Activated CD4-positive, alpha-beta T cell treated with anti-CD3 and anti-CD28 coated beads for 1 hour (primary cell): ENCODE measurements around the gene TMSB10.
A peak's percentile ranks its signal among the peaks of the same experiment; 100 is the strongest.

Experiments
- DNase-seq: peaks from one replicate; pipeline ENCODE4 v3.0.0-alpha.2; 2020

TMSB10 gene

DNA sequence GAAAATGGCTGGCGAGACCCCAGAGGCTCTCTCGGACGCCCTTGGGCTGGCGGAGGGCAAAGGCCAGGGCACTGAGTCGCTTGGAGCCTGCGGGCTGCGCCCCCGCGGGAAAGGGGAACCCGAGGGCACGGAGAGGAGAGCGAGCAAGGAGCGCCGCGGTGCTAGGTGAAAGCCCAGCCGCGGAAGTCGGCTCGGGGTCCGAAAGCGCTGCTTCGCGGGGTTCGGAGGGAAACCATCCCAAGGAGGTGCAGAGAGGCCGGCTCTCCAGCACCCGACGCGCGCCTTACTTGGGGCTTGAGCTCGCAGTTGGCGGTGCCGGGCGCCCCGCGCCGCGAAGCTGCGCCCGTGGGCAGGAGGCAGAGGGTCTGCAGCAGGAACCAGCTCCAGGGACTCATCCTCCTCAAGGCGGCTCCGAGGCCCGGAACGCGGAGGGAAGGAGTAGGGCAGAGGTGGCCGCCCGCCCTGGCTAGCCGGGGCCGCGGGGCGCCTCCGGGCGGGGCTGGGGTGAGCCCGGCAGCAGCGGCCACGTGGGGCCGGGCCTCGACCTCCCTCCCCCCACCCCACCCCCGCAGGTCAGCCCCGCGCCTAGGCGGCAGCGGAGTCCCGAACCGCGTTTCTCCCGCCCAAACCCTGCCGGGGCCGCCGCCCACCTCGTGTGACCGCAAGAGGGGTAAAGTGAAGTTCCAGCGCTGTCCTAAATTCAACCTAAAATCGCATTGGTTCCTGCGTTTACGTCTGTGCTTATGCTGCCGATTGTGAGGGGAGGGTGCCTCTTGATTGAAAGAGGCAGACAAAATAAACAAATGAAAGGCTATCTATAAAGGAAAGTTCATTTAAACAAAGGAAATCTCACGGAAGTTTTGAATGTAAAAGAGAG lies 24.6 kb upstream of the TMSB10 start, which contains the start of gene TRABD2A:
Gene TRABD2A (minus strand): TSS at position 440 of the 877 bp plus-strand sequence. CDS start 45 bp downstream, at position 395.
- no peak for DNase-seq

DNA sequence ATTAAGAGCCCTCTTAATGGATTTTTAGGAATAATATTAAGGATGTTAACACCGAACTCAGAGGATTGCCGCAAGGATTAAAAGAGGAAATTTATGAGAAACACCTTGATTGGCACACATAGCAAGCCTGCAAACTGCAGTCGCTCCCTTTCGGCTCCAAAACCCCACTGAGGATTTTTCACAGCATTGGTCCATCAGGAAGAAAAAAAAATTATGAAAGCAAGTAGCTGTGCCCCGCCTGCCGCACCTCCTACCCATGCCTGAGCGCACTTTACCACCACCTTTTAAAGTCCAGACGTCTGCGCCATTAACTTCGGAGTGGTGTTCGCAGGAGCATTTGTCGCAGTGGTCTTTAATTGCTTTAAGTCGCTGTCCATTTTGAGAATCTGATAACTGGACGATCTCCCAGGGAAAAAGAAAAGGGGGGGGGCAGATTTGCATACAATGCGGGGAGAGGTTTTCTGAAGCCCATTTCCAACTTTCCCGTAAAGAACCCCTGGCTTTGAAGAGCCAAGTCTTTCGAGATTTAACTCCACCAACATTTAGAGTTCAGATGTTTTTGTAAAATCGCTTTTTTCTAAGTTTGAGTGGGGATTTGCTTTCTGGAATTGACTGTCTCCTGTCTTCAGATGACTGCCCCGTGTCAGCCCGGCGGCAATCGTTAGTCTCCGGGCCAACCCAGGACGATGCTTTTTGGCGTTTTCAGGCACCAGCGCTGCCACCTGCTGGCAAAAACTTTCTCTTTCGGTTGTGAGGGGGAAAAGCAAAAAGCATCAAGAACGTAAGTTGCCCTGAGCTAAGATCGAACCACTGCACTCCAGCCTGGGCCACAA lies 23.7 kb upstream of the TMSB10 start:
- DNase-seq: peak; percentile 81

DNA sequence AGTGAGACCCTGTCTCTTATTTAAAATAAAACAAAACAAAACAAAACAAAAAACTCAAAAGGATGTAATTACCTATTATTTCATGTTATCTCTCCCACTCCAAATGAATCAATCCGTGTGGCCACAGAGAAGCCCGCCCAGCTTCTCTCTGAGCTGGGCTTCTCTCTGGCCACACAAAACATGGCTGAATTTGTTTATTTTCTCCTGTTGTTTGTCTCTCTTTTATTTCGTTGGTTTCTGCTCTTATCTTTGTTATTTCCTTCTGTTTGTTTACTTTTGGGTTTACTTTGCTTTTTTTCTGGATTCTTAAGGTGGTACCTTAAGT lies 23.1 kb upstream of the TMSB10 start:
- no peak for DNase-seq

DNA sequence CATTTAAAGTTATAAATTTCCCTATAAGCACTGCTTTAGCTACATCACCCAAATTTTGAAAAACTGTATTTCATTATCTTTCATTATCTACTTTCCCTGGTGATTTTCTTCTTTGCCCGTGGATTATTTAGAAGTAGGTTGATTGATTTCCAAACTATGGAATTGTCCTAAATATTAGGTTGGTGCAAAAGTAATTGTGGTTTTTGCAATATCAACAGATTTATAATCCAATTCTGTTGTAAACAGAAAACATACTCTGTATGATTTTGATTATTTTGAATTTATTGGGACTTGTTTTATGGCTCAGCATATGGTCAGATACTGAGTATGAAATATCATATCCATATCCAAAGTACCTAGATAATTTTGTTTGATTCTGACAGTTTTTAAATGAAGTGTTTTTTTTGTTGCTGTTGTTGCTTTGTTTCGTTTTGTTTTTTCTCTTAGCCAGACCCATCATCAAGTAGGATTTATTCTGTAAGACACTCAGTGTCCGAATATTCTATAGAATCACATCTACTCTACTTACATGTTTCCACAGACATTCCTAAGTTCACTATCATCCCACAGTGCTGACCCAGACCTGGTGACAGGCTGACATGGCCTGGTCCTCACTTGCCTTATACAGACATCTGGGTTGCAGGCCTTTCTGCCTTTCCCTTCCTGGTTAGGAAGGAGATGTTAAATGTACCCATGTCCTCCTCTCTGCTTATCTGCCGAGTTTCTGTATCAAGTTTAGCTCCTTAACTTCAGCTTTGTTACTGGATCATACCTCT lies 22.5 kb upstream of the TMSB10 start:
- DNase-seq: no peak

DNA sequence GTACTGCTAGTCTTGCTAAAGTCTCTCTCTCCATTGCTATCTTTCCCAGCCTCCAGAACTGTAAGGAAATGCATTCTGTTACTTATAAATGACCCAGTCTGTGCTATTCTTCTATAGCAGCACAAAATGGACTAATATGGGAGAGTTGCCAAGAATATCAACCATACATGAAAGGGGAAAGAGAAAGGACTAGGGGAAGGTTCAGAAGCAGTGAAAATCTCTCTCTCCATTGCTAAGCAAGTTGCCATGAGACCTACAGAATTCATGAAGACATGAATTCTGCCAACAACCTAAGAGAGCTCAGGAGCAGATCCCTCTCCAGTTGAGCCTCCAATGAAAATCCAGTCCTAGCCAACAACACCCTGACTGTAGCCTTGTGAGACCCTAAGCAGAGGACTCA lies 21.0 kb upstream of the TMSB10 start:
- no peak for DNase-seq

DNA sequence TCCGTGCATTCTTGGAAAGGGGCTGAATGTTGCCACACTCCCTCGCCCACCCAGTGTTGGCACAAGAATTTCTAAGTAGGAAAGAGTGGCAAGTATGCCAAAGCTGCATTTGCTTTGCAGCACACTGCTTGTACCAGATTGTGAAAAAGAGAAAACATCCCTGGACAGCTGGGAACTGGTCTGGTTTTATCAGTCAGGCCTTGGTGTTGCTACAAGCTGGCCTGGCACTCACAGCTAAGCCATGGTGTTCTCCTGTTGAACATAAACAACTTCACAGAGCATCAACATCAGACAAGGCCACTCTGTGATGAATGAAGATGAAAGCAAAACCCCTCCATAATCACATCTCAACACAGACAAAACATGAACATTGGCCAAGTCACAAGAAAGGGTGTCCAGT lies 20.3 kb upstream of the TMSB10 start:
- DNase-seq: no peak

DNA sequence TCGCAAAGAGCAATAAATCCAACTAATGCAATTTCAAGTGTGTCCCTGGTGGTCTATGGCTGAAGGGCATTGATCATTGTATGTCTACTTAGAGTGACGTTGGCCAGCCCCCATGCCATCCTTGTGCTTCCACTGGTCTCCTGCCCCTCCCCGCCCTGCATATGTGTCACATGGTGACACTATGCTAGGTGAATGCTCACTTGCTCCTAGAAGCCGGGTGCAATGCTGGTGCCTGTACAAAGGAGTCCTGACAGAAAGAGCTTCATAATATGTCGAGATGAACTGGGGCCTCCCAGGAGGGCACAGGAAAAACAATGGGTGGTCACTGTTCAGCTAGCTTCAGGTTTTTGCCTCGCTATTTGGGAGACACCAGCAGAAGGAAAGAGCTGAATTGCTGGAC lies 18.7 kb upstream of the TMSB10 start:
- no peak for DNase-seq

DNA sequence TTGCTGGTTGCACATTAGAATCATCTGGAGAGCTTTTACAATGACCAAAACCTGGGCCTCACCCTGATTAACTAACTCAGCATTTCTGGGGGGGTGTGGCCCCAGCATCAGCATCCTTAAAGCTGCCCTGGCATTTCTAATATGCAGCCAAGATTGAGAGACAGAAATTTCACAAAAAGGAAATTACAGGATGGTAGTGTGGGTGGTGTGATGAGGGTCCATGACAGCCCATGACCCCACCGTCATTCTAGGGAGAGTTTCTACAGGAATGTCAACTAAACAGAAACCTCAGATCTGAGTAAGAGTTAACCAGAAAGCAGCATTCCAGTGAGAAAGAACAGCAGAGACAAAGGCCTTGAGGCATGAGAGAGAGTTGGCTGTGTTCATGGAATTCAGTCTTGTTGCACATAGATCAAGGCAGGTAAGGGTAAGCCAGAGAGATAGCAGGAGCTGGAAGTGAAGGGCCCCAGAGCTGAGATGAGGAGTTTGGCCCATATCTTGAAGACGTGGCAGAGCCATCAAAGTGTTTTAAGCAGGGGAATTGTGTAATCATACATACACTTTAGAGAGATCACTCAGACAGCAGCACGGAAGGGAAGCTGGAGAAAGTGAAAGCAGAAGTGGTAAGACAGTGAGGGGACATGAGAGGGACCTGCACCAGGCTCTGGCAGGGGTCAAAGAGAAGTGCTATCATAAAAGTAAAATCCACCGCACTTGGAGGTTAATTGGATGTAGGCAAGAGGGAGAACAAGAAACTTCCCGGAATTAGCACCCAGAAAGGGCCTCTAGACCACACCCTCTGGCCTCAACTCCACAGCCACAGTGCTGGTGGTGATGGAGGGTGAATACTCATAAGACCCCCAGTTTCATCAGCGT lies 16.8 kb upstream of the TMSB10 start:
- DNase-seq: peak; percentile 30

DNA sequence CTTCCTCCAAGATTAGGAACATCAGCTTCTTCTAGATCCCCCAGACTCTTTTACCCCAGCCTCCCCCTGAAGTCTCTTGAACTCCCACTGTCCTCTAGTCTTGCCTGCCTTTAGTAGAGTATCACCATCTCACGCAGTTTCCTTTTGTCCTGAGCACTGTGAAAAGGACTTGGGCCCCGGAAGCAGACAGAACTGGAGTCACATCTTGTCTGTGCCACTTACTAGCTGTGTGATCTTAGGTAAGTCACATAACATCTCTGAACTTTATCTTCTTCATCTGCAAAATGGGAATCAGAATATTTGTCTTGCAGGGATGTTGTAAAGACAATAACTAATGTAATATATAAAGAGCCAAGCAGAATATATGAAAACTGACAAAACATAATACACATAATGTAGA lies 16.1 kb upstream of the TMSB10 start:
- no peak for DNase-seq

DNA sequence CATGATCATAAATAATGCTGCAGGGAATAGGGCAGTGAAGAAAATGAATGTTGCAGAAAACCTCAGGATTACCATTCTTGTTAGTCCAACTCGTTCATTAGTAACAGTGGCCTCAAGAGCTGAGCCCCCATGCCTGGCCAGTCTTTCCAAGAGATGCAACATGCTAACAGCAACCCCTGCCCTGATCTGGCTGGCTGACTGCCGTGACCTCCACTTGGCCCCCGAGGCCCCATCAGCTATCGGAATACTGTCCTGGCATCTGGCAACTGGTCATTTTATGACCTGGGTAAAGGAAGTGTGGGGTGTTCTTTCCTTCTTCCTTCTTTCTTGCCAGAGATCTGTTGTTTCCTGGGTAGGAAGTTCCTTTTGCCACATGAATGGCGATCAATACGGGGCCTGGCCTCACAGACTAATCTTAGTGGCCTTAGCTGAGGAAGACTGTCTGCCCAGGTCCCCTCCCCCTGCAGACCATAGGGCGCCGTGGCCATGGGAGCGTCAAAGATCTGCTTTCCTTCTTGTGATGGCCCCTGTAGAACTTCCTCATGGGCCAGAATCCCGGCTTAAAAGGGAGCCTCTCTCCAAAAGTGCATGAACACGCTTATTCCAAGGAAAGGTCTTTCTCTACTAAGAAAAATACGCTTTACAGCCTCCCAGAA lies 14.0 kb upstream of the TMSB10 start:
- no peak for DNase-seq

DNA sequence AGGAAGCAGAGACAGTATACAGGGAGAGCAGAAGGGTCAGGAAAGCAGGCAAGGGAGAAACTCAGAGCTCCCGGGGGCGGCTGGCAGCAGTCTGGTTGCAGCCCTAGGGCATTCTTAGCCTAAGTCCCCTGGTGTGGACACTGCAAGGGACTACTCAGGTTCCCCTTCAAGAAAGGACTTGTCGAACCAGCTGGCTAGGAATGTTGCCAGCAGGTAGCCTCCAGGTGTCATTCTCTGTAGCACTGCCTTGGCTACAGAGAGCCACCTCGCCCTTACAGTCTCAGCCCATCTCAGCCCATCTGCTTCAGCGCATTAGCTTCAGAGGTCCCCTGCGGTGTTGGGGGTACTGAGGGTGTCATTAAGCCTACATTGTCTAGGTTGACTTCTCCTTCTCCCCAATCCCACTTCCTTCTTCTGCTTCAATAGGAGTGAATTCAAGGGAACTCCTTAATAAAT lies 11.3 kb upstream of the TMSB10 start:
- no peak for DNase-seq

DNA sequence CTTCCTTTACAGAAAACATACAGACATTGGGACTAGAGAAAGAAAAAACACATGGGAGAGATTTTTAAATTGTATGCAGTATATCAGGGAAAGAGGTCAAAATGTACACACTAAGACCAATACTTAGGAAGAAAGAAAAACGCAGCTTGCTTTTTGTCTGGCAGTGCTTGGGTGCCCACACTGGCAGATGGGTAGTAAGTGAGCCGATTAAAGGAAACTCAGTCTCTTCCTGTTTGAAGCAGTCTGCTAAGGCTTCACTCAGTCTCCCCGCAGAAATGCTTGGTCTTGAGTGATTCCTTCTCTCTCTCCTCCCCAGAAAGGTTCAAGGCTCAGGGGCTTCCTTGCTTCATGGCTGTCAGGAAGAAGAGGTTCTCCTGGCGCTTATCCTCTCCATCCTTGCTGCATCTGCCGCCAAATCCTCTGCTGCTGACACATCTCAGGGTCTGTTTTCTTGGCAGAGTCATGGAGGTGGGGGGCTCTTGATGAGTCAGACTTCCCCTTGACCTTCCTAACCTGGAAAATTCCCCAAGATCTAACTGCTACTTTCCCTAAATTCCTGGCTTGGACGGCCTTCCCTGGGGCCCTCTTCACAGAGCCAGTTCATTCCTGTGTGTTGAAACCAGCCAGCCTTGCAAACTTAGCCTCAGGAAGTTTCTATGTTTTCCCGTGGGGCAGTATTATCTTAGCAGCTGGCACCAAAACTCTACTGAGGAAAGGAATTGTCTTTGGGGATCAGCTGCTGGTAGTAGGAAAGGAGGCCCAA lies 10.5 kb upstream of the TMSB10 start:
- no peak for DNase-seq

DNA sequence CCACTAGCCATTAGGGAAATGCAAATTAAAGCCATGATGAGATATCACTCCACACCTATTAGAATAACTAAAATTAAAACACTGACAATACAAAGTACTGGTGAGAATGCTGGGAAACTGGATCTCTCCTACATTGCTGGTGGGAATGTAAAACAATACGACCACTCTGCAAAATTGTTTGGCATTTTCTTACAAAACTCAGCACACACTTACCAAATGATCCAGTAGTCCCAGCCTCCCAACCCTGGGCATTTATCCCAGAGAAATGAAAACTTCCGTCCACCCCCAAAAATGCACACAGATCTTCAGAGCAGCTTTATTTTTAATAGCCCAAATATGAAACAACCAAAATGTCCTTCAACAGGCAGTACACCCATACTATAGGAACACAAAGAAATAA lies 8.9 kb upstream of the TMSB10 start:
- DNase-seq: no peak

DNA sequence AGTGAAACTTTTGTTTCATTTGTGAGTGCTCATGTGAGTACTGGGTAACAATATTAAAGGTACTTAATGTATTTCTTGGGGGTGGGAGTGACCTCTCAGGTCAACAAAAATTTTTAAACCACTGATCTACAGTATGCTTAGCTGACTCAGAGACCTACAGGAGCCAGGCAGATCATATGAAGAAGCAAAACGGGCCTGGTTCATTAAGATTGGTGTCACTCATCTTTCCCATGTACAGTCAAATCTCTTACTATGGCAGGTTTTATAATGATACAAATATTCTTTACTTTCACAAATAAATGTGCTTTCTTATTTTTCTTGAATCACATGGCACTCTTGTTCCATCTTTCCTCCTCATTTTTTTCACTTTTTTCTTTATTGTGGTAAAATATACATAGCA lies 7.7 kb upstream of the TMSB10 start:
- no peak for DNase-seq

DNA sequence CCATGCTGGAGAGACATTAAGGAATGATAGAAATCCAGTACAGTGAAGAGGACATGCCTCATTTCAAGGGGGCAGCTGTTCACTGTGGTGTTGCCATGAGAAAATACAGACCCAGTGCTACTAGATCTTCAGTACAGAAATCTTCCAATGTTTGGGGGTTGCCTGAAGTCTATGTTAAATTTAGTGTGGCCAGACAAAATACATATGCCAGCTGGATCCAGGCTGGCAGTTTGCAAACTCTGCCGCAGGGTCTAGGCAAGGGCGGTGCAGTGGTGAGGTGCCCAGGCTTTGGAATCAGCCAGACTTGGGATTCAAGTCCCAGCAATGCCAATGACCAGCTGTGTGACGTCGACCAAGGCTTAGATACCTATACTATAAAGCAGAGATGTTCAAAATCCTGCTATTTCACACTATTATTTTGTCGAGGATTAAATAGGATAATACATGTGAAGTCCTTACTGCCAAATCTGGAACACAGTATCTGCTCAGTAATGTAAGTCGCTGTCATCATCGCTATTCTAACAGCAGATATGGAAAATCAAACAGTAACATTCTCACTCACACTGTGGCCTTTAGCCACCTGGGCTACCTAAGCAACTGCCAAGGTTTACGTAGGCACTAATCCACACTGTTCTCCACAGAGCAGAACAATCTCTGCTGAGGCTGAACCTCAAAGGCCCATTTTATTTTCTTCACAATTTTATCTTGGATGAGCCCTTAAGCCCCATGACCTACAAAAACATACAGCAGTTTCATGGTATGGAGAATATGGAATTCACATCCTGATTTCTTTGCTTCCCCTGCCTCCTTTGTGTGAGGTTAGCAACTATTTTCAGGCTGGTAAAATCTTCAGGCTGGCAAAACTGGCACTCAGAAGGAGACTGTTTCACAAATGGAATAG lies 5.9 kb upstream of the TMSB10 start:
- no peak for DNase-seq

DNA sequence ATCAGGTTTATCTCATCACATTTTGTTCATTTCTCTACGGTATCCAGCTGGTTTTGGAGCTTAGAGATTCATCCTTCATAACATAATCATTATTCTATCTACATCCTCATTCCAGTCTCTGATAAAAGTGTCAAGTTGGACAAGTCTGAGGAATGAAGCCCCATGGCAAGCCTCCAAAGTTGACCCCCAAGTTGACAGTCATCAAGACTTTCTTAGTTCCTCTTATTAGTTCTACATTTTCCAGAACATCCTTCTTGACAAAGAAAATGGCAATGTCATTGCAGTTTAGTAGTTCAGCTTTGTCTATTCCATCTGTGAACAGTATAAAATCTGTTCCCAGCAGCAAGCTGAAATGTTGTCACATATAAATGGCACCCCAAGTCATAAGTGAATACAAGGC lies 4.5 kb upstream of the TMSB10 start:
- no peak for DNase-seq

DNA sequence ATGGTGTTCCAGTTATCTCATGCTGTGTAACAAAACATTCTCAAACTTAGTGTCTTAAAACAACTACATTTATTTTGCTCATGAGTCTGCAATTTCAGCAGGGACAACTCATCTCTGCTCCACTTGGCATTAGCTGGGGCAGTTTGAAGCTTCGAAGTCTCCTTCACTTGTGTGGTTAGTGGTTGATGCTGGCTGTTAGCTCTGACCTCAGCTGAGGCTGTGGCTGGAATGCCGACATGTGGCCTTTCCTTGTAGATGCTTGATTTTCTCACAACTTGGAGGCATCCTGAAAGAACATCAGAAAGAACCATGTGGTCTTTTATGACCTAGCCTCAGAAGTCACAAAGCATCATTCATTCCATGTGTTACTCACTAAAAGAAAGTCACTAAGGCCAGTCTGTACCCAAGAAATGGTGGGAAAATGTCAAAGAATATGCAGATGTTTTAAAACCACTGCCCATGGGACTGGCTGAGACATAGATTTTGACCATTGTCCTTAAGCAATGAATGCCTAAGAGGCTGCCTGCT lies 3.8 kb upstream of the TMSB10 start:
- no peak for DNase-seq

DNA sequence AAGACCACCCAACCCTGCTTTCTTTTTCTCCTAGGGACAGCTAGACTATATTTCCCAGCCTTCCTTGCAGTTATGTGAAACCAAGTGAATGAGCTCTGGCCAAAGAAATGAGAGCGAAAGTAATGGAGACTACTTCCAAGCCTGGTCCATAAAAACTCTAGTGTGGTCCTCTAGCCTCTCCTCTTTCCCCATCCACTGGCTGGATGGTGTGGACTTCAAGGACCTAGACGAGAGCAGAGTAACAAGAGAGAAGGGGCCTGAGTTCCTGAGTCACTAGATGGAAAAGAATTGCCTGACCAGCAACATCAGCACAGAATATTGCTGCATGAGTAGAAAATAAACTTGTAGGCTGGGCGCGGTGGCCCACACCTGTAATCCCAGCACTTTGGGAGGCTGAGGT lies 2.9 kb upstream of the TMSB10 start:
- DNase-seq: no peak

DNA sequence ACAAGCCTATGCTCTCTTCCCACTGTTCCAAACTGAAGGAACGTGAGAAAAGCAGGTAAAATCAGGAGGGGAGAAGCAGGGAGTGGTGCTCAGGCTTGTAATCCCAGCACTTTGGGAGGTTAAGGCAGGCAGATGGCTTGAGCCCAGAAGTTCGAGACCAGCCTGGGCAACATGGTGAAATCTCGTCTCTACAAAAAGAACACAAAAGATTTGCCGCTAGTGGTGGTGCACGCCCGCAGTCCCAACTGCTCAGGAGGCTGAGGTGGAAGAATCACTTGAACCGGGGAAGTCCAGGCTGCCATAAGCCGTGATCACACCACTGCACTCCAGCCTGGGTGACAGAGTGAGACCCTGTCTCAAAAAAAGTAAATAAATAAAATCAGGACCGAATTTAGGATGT lies 1.3 kb upstream of the TMSB10 start:
- DNase-seq: no peak
